GM21423 (cell line): ENCODE results near the gene SP140.

Experiments used
- ATAC-seq: cut with Tn5 transposase; IDR thresholded peaks from one replicate; pipeline ENCODE4 v1.9.1; 2021; ENCODE audit warnings: mild to moderate bottlenecking, moderate library complexity; ENCODE audit not compliant: unreplicated experiment

SP140 gene

GRCh38 chr2:230362030-230362691, 136.6 kb downstream of the SP140 start:
- ATAC-seq: no peak
